Measurements from ENCODE around the gene FOXC2.

DNA sequence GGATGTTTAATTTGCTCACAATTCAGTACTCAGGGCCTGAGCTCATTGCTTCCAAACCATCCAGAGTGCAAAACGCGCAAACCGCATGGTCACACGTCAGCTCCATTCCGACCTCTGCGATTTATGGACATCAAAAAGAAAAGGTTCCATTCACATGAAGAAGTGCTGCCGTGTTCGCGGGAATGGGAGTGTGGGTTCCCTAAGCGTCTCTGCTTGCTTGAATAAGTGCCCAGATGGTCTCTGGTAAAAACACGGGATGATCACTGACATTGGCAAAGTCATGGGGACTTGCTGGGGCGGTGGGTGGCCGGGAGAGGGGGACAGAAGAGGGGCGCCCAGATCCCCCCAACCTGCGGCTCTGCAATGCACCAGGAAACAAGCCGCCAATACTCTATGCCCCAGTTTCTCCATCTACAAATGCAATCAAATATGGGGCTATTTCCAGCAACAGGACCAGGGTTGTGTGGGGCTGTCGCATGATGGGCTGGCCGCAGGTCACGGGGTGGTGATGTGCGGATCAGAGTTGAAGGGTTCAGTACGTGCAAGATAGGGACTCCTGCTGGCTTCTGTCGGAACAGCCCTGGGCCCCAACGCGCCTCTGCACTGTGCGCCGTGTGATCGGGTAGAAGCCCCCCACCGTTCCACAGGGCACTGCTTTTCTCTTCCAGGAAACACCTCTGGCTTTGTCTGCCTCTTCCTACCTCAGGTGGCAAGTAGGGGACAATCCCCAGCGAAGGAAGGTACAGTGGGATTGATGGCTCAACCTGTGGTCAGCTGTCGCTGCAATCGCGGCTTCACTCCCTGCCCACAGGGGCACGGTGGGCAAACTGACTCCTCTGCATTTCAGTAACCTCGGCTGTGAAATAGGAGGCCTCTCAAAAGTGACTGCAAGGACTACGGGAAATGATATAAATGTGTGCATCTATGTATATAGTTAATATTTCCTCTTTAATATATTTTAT is 45.1 kb upstream of the FOXC2 start:
- TF ChIP-seq CTCF (IDR thresholded peaks at IDR 0.05): peak; percentile 21; the same call in 1 of the 2 replicates
- no peak for TF ChIP-seq RAD21 (IDR thresholded peaks at IDR 0.05; ENCODE audit: low read length)
- TF ChIP-seq EP300 (IDR thresholded peaks at IDR 0.05; ENCODE audit: borderline replicate concordance in 1 of 2, low read depth in 1 of 2, low read length in 1 of 2): no peak
- TF ChIP-seq TCF12 (IDR thresholded peaks at IDR 0.05): no peak
- no peak for TF ChIP-seq NRF1 (IDR thresholded peaks at IDR 0.05; ENCODE audit: low read depth, low read length)
- TF ChIP-seq TAF1 (IDR thresholded peaks at IDR 0.05; ENCODE audit: borderline replicate concordance, low read depth, low read length): no peak
- TF ChIP-seq RCOR1 (IDR thresholded peaks at IDR 0.05; ENCODE audit: low read length): no peak

All from SK-N-SH (cell line).